K562 treated with DMSO at 1 percent for 12 hours (cell line): ENCODE results near the gene SPAG6. TPM values are rescaled to one million over a fixed set of nuclear protein-coding genes. Genes with fewer than 3 reads are reported as not detected.

Source experiments
- total RNA-seq: library from RNA; unstranded; fragments of 300-600 nt; gene quantifications from 2 replicates; pipeline ENCODE4 v1.2.3, GENCODE V29; 2022; ENCODE audit not compliant: insufficient read depth

SPAG6 gene
- total RNA-seq = 4.8 and 6.0 TPM in 2 replicates

DNA sequence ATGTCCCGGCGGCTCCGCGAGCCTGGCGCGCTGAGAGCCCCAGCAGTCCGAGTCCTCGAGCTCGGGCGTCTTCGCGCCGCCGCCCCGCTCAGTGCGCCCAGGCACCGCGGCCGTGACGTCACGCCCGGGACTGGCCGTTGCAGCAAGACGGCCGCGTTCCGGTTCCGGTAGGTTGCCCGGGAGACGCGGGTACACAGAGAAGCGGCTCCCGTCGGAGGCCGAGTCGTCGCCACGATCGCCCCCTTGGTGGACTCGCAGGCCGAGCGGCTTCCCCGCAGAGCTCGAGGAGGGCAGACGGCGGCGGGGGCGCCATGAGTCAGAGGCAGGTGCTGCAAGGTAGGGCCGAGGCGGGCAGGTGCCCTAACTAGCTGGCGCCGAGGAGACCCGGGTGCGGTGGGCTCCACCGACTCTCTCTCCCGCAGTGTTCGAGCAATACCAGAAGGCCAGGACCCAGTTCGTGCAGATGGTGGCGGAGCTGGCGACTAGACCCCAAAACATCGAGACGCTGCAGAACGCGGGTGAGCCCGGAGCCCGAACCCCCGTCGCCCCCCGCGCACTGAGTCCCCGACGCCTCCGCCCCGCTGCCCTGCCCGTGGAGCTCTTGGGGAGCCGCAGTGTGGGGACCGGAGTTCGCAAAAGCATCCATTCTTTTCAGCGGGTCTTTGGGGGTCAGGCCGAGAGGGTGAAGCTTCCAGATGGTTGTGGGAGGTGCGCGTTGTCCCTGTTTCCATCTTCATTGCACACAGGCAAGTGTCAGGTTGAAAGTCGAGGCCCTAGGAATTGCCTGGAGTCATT, at the start of gene SPAG6:
TSS of gene SPAG6 (plus strand) at position 196 of the 795 bp plus-strand sequence. CDS start at position 312, 116 bp downstream.

GRCh38 chr10:22316286-22317075, 28.8 kb upstream of the SPAG6 start, which contains the start of gene COMMD3:
Gene COMMD3 (plus strand): TSS chr10:22316388. CDS start chr10:22316418, 30 bp downstream.

GRCh38 chr10:22320591-22321155, 24.6 kb upstream of the SPAG6 start, which contains the start of gene BMI1:
Gene BMI1 (plus strand): TSS chr10:22321099. CDS start chr10:22326450, 5,351 bp downstream.

Other genes with a start within 250 kb of the SPAG6 start
- gene EBLN1, start 127.5 kb upstream of the SPAG6 start, total RNA-seq = not detected in 2 replicates
- gene COMMD3, start 29.1 kb upstream of the SPAG6 start, total RNA-seq = 83.6 and 121 TPM in 2 replicates
- 33.5 and 68.4 TPM in 2 replicates for gene BMI1, start 24.4 kb upstream of the SPAG6 start, total RNA-seq